ENCODE results near the gene VASP. TPM values are rescaled to one million over a fixed set of nuclear protein-coding genes. Genes with fewer than 3 reads are reported as not detected.
A peak's percentile ranks its signal among the peaks of the same experiment; 100 is the strongest.

Gene VASP
- total and polyA plus RNA-seq, 11 donors, result 31.2 to 106 (median 49.5) TPM

DNA sequence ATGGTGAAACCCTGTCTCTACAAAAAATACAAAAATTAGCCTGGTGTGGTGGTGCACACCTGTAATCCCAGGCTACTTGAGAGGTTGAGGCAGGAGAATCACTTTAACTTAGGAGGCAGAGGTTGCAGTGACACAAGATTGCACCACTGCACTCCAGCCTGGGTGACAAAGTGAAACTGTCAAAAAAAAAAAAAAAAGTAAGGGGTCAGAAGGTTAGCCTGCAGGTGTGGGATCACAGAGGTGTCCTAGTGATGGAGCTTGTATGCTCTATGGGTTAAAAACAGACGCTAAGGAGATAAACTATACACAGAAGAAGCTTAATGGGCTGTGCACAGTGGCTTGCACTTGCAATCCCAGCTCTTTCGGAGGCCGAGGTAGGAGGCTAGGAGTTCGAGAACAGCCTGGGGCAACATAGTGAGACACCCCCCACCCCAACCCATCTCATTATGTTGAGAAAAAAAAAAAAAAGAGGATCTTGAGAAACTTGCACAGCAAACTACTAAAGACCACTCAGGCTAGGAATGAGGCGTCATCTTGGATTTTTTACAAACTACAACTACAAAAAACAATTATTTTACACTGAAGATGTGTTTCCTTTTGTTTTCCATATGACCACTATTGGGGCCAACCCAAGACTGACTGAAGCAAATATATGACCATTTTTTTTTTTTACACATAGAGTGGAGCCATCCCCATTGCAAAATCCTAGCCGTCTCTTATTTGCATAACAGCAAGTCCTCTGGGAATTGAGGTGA is 31.6 kb upstream of the VASP start:
- TF ChIP-seq POLR2A (IDR thresholded peaks at IDR 0.05), result no peak
- TF ChIP-seq, protein P1, sequence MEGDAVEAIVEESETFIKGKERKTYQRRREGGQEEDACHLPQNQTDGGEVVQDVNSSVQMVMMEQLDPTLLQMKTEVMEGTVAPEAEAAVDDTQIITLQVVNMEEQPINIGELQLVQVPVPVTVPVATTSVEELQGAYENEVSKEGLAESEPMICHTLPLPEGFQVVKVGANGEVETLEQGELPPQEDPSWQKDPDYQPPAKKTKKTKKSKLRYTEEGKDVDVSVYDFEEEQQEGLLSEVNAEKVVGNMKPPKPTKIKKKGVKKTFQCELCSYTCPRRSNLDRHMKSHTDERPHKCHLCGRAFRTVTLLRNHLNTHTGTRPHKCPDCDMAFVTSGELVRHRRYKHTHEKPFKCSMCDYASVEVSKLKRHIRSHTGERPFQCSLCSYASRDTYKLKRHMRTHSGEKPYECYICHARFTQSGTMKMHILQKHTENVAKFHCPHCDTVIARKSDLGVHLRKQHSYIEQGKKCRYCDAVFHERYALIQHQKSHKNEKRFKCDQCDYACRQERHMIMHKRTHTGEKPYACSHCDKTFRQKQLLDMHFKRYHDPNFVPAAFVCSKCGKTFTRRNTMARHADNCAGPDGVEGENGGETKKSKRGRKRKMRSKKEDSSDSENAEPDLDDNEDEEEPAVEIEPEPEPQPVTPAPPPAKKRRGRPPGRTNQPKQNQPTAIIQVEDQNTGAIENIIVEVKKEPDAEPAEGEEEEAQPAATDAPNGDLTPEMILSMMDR (IDR thresholded peaks at IDR 0.05), result no peak
- H3K4me3 ChIP-seq, result no peak overlapping the region
- no peaks in the 10 kb centered on the region for H3K36me3 ChIP-seq
- H3K9me3 ChIP-seq, result no peaks in the 10 kb centered on the region
- ATAC-seq (no peak), DNase-seq (no peak)
- intact Hi-C loops (cut with DNase I), result loop anchor here in 1 of 10 donors (10.0 kb wide), 1 partner anchor 51 kb away; the partner anchor contains the start of gene ERCC1
- 79 to 86% (median 80%) methylated on average over 6 of the region's 6 CpGs for WGBS, 4 donors
- peaks cover 0 to 17% (median 0%) of the 10 kb centered on the region in 9 donors for H3K27me3 ChIP-seq
- peaks cover 0 to 28% (median 10%) of the 10 kb centered on the region in 12 donors for H3K4me1 ChIP-seq
- no peak overlapping the region for H3K27ac ChIP-seq

DNA sequence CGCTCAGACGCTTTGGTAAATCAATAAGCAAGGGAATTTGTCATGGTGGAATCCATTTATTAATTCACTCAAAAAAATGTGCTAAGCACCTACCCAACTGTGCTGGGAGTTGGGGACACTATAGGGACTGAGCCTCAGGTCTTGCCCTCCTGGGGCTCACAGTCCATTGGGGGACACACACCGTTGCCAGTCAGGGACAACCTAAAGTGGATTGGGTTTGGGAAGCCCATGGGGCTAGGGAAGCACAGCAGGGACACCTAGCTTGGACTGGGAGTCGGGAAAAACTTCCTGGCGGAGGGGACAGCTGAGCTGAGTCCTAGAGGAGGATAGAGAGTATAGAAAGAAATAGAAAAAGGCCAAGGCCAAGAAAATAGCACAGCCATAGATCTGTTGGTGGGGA is 31.0 kb upstream of the VASP start:
- ATAC-seq (no peak), DNase-seq (no peak)
- peaks cover 0 to 28% (median 10%) of the 10 kb centered on the region in 12 donors for H3K4me1 ChIP-seq
- no peak overlapping the region for H3K27ac ChIP-seq
- H3K27me3 ChIP-seq, result peaks cover 0 to 17% (median 0%) of the 10 kb centered on the region in 9 donors
- WGBS, 4 donors, result 55 to 65% (median 60%) methylated on average over 5 of the region's 5 CpGs
- H3K36me3 ChIP-seq, result no peaks in the 10 kb centered on the region
- H3K4me3 ChIP-seq, result no peak overlapping the region
- TF ChIP-seq, protein P1 (IDR thresholded peaks at IDR 0.05), result no peak
- TF ChIP-seq POLR2A (IDR thresholded peaks at IDR 0.05), result no peak
- intact Hi-C loops (cut with DNase I), result loop anchor here in 1 of 10 donors (10.0 kb wide), 1 partner anchor 52 kb away; the partner anchor contains the start of gene ERCC1
- H3K9me3 ChIP-seq, result no peaks in the 10 kb centered on the region

DNA sequence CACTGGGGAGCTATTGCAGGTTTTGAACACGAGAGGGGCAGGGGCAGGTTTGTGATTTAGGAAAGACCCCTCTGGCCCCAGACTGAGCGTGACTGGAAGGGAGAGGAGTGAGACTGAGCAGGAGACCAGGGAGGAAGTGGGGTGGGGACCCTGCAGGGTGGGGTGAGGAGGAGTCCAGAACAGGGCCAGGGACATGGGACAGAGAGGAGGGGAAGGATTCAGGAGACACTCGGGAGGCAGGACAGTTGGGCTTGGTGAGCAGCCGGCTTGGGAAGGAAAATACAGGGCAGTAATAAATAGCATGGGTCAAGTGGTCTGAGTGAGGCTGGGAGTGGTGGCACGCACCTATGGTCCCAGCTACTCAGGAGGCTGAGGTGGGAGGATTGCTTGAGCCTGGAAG is 30.1 kb upstream of the VASP start:
- Histone ChIP-seq H3K27ac (no peak overlapping the region), H3K9me3 (no peaks in the 10 kb centered on the region), H3K27me3 (peaks cover 0 to 17% (median 0%) of the 10 kb centered on the region in 9 donors), H3K4me3 (no peak overlapping the region), H3K4me1 (peaks cover 0 to 28% (median 10%) of the 10 kb centered on the region in 12 donors), H3K36me3 (no peaks in the 10 kb centered on the region)
- WGBS, 4 donors, result 32 to 35% (median 34%) methylated on average over 5 of the region's 5 CpGs
- ATAC-seq, result no peak
- no peak for TF ChIP-seq POLR2A (IDR thresholded peaks at IDR 0.05)
- TF ChIP-seq, protein P1 (IDR thresholded peaks at IDR 0.05), result no peak
- DNase-seq, result no peak
- intact Hi-C loops (cut with DNase I), result loop anchor here in 1 of 10 donors (10.0 kb wide), 1 partner anchor 52 kb away; the partner anchor contains the start of gene ERCC1

DNA sequence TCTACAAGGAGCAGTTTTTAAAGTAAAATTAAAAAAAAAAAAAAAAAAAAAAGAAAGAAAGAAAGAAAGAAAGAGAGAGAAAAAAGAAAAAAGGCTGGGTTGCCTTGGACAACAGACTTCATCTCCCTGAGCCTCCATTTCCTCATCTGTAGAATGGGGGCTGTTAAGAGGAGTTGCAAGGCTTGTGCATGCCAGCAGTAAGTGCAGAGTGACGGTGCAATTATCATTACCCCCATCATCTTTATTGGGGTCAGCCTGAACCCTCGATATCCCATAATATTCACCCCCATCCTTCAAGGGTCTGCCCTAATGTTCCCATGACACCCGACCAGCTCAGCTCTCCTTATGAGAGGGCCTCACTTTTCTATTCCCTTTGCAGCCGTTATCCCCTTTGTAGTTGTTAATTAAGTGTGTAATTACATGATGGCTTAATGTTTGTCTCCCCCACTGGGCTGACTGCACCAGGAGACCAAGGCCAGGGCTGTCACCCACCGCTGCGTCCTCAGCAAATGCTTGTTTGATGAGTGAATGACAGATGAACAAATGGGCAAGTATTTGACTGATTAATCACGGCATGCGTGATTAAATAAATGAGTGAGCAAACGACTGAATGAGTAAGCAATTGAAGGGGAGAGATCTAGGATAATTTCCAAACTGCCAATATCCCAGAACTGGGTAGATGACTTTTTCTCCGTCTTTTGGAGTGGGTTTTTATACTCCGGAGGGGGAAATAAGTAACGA is 29.4 kb upstream of the VASP start:
- Histone ChIP-seq H3K27ac (peak overlapping the region; percentile 91 to 99 (median 96)), H3K36me3 (no peaks in the 10 kb centered on the region), H3K9me3 (no peaks in the 10 kb centered on the region), H3K4me1 (peaks cover 0 to 28% (median 9%) of the 10 kb centered on the region in 12 donors), H3K27me3 (peaks cover 0 to 16% (median 0%) of the 10 kb centered on the region in 9 donors), H3K4me3 (peak overlapping the region in 11 of 12 donors; percentile 39 to 68 (median 54))
- intact Hi-C loops (cut with DNase I), result loop anchor here in 9 of 10 donors (1.0 to 10.0 kb wide), 4 partner anchors 39 to 53 kb away; partner anchors contain the start of gene ERCC1 (in 1 of the 9)
- TF ChIP-seq, protein P1 (IDR thresholded peaks at IDR 0.05), result no peak
- TF ChIP-seq POLR2A (IDR thresholded peaks at IDR 0.05), result no peak
- DNase-seq (no peak), ATAC-seq (peak in 1 of 4 donors; percentile 2)
- 8 to 10% (median 9%) methylated on average over 12 of the region's 12 CpGs for whole genome bisulfite sequencing, 4 donors

All from heart left ventricle (tissue), 16 donors.